NCI-H187 treated with DMSO at 0.1 percent for 48 hours (cell line): ENCODE results near the gene ISL2.
"Not testable (repeated sequence)": the region's sequence is repeated elsewhere in the genome, so short reads cannot be mapped to it uniquely, and the experiment has no call there.

Experiments
- DNase-seq: peaks from one replicate; lab custom pipeline; 2025; lab: John Stamatoyannopoulos, UW

Gene ISL2

GRCh38 chr15:76336254-76337058 lies at the start of gene ISL2:
Gene ISL2, plus strand, starts transcription at chr15:76336773. Its CDS starts 111 bp downstream, at chr15:76336884.
- DNase-seq: no peak

- no peak for DNase-seq
Observed at GRCh38 chr15:76289582-76289981, 47.0 kb upstream of the ISL2 start.

DNA sequence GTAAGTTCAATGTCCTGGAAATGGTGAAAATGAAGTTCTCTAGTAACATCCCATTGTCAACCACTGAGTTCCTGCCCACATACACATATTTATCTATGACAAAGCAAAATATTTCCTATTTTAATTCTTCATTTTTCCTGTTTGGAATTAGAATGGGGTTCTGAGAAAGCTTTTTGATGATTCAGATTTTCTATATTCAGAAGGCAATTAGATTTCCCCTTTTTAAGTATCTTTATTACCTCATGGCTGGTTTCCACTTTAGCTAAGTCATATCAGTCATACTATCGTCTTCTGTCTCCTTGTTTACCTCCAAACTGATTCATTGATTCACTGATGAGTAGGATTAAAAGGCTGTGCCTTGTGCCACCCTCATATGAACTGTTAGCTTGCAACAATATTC lies 43.2 kb upstream of the ISL2 start:
- no peak for DNase-seq

DNA sequence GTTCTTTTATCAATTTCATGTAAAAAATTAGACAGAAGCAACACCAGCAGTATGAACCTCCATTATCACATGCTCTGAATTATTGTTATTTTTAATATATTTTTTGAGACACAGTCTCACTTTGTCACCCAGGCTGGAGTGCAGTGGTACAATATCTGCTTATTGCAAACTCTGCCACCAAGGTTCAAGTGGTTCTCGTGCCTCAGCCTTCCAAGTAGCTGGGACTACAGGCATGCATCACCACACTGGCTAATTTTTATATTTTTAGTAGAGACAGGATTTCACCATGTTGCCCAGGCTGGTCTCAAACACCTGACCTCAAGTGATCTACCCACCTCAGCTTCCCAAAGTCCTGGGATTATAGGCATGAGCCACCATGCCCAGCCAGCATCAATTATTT lies 42.1 kb upstream of the ISL2 start:
- DNase-seq: not testable (repeated sequence)

DNA sequence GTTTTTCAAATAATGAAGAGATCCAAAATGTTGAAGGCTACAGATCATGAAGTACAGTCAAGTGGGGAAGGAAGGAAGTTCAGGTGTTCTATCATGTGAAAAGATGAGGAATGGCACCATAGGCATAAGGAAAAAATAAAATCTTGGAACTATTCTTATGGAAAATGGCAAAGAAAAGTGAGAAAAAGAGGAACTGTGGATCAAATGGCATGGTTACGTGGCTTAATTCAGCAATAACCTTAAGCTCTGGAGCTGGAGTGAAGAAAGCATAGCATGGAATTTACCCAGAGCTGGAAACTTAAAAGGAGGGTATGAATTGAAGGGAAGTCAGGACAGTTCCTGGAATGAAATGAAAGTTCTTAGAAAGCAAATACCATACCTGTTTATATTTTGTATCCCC lies 39.7 kb upstream of the ISL2 start:
- no peak for DNase-seq

DNA sequence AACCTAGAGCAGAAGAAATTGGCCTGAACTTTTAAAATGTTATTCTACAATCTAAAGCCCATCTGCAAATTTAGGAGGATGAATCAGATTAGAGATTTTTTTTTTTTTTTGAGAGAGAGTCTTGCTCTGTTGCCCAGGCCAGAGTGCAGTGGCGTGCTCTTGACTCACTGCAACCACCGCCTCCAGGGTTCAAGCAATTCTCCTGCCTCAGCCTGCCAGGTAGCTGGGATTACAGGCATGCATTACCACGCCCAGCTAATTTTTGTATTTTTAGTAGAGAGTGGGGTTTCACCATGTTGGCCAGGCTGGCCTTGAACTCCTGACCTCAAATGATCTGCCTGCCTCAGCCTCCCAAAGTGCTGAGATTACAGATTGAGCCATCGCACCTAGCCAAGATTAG lies 38.6 kb upstream of the ISL2 start:
- DNase-seq: not testable (repeated sequence)

DNA sequence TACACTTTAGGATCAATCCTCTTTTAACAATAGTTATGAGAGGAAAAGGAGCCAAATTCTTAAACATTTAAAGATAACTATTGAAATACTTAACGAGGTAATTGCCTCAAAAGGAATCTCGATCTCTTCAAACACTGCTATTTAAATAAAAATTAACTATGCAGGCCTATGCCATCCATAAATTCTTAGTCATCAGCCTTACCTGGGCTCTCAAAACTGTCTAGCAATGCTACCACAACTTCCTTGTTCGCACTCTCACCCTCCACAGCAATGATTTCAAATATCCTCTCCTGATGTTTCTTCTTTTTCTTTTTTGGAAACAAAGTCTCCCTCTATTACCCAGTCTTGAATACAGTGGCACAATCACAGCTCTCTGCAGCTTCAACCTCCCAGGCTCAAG lies 37.6 kb upstream of the ISL2 start:
- DNase-seq: no peak

- DNase-seq: no peak
Observed at GRCh38 chr15:76299786-76300185, 36.8 kb upstream of the ISL2 start.

- no peak for DNase-seq
Observed at GRCh38 chr15:76303909-76304308, 32.7 kb upstream of the ISL2 start.

DNA sequence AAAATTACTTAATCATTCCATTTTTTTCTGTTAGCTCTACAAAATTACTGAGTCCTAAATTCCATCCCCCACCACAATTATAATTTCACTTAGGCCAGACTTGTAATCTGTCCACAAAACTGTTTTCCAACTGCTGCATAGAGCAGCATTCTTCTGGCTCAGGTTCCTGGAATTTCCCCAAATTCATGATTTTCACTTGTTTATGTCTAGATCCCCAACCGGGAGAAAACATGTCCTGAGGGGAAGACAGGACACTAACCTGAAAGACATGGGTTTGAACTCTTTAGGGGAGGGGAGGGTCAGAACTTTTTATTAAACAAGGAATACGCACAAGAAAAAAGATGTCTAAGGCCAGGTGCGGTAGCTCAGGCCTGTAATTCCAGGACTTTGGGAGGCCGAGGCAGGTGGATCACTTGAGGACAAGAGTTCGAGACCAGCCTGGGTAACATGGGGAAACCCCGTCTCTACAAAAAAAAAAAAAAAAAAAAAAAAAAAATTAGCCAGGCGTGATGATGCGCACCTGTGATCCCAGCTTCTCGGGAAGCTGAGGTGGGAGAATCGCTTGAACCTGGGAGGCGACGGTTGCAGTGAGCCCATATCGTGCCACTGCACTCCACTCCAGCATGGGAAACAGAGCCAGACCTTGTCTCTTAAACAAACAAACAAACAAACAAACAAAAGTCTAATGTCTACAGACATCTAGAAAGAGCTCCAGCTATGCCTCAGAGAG lies 26.8 kb upstream of the ISL2 start:
- DNase-seq: no peak

GRCh38 chr15:76310475-76311099 lies 26.0 kb upstream of the ISL2 start:
- no peak for DNase-seq

GRCh38 chr15:76311100-76311953 lies 25.2 kb upstream of the ISL2 start, which contains the start of gene ETFA:
Gene ETFA, minus strand, starts transcription at chr15:76311469. Its CDS starts 81 bp downstream, at chr15:76311388.
- DNase-seq: peak; percentile 35

GRCh38 chr15:76312540-76313174 lies 23.9 kb upstream of the ISL2 start:
- DNase-seq: no peak

DNA sequence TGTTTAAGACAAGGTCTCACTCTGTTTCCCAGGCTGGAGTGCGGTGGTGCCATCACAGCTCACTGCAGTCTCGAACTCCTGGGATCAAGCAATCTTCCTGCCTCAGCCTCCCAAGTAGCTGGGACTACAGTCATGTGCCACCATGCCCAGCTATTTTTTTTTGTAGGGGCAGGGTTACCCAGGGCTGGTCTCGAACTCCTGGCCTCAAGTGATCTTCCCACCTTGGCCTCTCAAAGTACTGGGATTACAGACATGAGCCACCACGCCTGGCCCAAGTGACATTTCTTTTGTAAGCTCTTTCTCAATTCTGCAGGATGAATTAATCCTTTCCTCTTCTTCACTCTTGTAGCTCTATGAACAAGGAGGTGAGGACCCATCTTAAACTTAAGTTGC lies 23.4 kb upstream of the ISL2 start:
- DNase-seq: not testable (repeated sequence)

DNA sequence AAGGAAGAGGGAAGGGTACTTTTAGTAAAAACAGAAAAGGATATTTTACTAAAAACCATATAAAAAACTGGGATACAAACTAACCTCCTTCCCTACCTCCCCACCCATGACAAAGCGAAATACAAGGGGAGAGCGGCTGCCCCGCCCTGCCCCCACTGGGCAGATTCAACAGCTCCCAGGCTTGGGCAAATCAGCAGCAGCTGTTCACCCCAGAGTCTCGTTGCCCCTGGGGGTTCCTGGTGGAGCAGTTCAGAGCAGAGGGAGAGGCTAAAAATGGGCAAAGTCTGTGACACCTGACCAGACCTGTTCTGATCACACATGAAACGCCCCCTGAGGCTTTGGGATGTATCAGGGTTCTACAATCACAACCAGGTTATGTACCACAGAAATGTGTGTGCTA lies 22.8 kb upstream of the ISL2 start:
- no peak for DNase-seq

GRCh38 chr15:76320012-76320411 lies 16.6 kb upstream of the ISL2 start:
- DNase-seq: no peak

DNA sequence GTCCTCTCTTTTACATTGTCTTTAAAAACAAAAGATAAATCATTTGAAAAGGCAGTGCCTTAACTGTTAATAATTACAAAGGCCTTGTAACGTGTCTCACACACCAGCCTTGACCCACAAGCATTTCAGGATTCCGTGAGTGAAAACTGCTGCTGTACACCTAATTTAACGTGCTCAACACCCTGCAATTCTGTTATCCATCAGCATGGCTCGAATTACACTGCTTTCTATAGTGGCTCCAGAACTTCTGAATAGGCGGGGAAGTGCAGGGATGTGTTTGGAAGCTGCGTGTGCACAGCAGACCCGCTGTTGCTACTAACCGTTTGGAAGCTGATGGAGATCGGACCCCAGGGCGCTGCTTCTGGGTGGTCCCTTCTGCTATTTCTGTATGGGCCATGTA lies 15.4 kb upstream of the ISL2 start:
- no peak for DNase-seq

DNA sequence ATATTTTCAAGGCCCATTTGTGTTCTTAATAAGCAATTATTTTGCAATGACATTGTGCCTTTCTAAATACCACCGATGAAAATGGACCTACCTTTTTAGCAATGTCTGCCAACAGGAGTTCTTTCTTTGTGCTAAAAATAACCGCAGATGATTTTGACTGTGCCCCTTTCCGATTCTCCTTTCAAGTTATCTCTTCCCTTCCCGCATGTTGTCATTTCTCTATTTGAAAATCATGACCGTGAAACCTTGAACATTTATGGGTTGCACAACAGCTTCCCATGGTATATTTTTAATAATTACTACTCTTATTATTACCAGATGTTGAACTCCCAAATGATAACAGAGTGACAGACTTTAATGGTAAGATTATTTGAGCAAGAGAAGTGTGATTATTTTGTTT lies 15.0 kb upstream of the ISL2 start:
- DNase-seq: no peak

- DNase-seq: no peak
Observed at GRCh38 chr15:76324066-76324465, 12.5 kb upstream of the ISL2 start.

DNA sequence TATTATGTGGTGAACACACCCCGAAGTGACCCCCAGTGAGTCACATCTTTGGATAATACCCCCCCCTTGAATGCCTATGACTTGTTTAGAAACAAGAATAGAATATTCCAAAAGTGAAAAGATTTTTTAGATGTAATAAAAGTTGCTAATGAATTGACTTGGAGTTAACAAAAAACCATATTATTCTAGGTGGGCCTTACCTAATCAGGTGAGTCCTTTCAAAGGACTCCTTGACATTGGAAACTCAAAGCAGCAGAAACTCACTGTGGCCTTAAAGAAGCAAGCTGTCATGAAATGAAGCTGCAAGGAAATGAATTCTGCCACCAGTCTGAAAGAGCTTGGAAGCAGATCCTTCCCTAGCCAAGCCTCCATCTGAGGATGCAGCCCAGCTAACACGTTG lies 10.9 kb upstream of the ISL2 start:
- no peak for DNase-seq
